Posterior vena cava (tissue), 2 donors: ENCODE measurements around the gene NEURL2. TPM values are rescaled to one million over a fixed set of nuclear protein-coding genes. Genes with fewer than 3 reads are reported as not detected.

ENCODE experiments used
- DNase-seq: peaks from one replicate; pipeline ENCODE4 v3.0.0-alpha.2; 2020; ENCODE audit warnings: low spot score
- intact Hi-C, 2 donors: fragments of 100-400 bp; cut with DNase I; formaldehyde crosslinking; loops; one replicate each; pipeline versions ENCODE4 v1.14.1 to v1.14.2; 2022 to 2023
- total RNA-seq, 2 donors: library from RNA; stranded (reverse); fragmentation: NEBNext Ultra II Directional; extraction: Animal tissue kit (Norgen Biotek cat#: 25700); gene quantifications; one replicate each; pipeline ENCODE4 v1.2.1, GENCODE V29; 2021
- donor health status: DM: yes; HTN: yes; CAD: no.
- donor health status: DM: yes; HTN: yes; CAD: no.

The NEURL2 gene
- total RNA-seq, 2 donors from 2014 or later, result 10.0 to 35.4 TPM

GRCh38 chr20:45921337-45922189 is 30.6 kb upstream of the NEURL2 start:
- no peak for DNase-seq
- intact Hi-C loops, result no loop called here

- no peak for DNase-seq
- intact Hi-C loops, result no loop called here
Observed at GRCh38 chr20:45920462-45921336, 29.7 kb upstream of the NEURL2 start.

GRCh38 chr20:45919542-45920399 is 28.8 kb upstream of the NEURL2 start:
- no peak for DNase-seq
- intact Hi-C loops, result no loop called here

- intact Hi-C loops, result no loop called here
- no peak for DNase-seq
Observed at GRCh38 chr20:45918779-45919537, 27.9 kb upstream of the NEURL2 start.

GRCh38 chr20:45918182-45918737 is 27.3 kb upstream of the NEURL2 start:
- no peak for DNase-seq
- intact Hi-C loops, result no loop called here

GRCh38 chr20:45917790-45918141 is 26.8 kb upstream of the NEURL2 start:
- no peak for DNase-seq
- intact Hi-C loops, result no loop called here

- no peak for DNase-seq
- intact Hi-C loops, result no loop called here
Observed at GRCh38 chr20:45913116-45913515, 22.1 kb upstream of the NEURL2 start.

- no peak for DNase-seq
- intact Hi-C loops, result no loop called here
Observed at GRCh38 chr20:45912344-45912682, 21.3 kb upstream of the NEURL2 start.

- intact Hi-C loops, result no loop called here
- peak; percentile 95 for DNase-seq
Observed at GRCh38 chr20:45911486-45912343, 20.7 kb upstream of the NEURL2 start, which contains the start of gene PLTP. Gene PLTP (minus strand): TSS chr20:45912155. CDS start chr20:45911452, 703 bp downstream.

GRCh38 chr20:45910670-45911485 is 19.9 kb upstream of the NEURL2 start:
- intact Hi-C loops, result no loop called here
- peak; percentile 99 for DNase-seq

- DNase-seq, result no peak
Observed at GRCh38 chr20:45909817-45910669, 19.0 kb upstream of the NEURL2 start.

GRCh38 chr20:45909336-45909808 is 18.4 kb upstream of the NEURL2 start:
- intact Hi-C loops, result no loop called here
- no peak for DNase-seq

More at GRCh38 chr20:45909817-45910669, 19.0 kb upstream of the NEURL2 start:
- intact Hi-C loops, result no loop called here

- DNase-seq, result no peak
- intact Hi-C loops, result no loop called here
Observed at GRCh38 chr20:45908084-45908483, 17.1 kb upstream of the NEURL2 start.

GRCh38 chr20:45907219-45907948 is 16.4 kb upstream of the NEURL2 start:
- DNase-seq, result no peak
- intact Hi-C loops, result loop anchor here in 1 of 2 donors (1.0 kb wide), 1 partner anchor 30 kb away; no protein-coding TSS in a partner anchor

- no peak for DNase-seq
- intact Hi-C loops, result no loop called here
Observed at GRCh38 chr20:45905505-45906079, 14.6 kb upstream of the NEURL2 start.
